Adipocyte (in vitro differentiated cells): Measurements from ENCODE around the gene PAX7.

Source experiments
- DNase-seq: peaks from one replicate; pipeline ENCODE4 v3.0.0-alpha.2; 2015; ENCODE audit warnings: low read depth
- H3K27me3 ChIP-seq: replicated peaks from 2 replicates; pipeline ENCODE4 v1.7.0; 2013; ENCODE audit warnings: mild to moderate bottlenecking, low read length, moderate library complexity; ENCODE audit not compliant: control insufficient read depth, insufficient read depth
- H3K36me3 ChIP-seq: 2 replicates; pipeline ENCODE4 v1.7.0; 2013; ENCODE audit warnings: low read length, mild to moderate bottlenecking, moderate library complexity; ENCODE audit not compliant: control insufficient read depth, insufficient read depth, severe bottlenecking
- H3K4me1 ChIP-seq: 2 replicates; pipeline ENCODE4 v1.7.0; 2013; ENCODE audit warnings: mild to moderate bottlenecking, low read length, moderate library complexity; ENCODE audit not compliant: control insufficient read depth, insufficient read depth
- H3K4me3 ChIP-seq: 2 replicates; pipeline ENCODE4 v1.7.0; 2013; ENCODE audit warnings: mild to moderate bottlenecking, low read length, moderate library complexity
- H3K9ac ChIP-seq: 2 replicates; pipeline ENCODE4 v1.7.0; 2013; ENCODE audit warnings: mild to moderate bottlenecking, low read length, moderate library complexity
- H3K9me3 ChIP-seq: 2 replicates; pipeline ENCODE4 v1.7.0; 2013; ENCODE audit warnings: mild to moderate bottlenecking, low read length, moderate library complexity; ENCODE audit not compliant: control insufficient read depth

PAX7 gene

GRCh38 chr1:18654599-18654998, 24.0 kb downstream of the PAX7 start:
- Histone ChIP-seq H3K27me3 (peaks cover 62% of the 10 kb centered on the region), H3K4me1 (no peaks in the 10 kb centered on the region), H3K9me3 (no peaks in the 10 kb centered on the region), H3K9ac (no peak overlapping the region), H3K36me3 (no peaks in the 10 kb centered on the region), H3K4me3 (no peak overlapping the region)
- no peak for DNase-seq

- no peak for DNase-seq
- Histone ChIP-seq H3K4me1 (no peaks in the 10 kb centered on the region), H3K27me3 (peaks cover 61% of the 10 kb centered on the region), H3K9me3 (no peaks in the 10 kb centered on the region), H3K4me3 (no peak overlapping the region), H3K36me3 (no peaks in the 10 kb centered on the region), H3K9ac (no peak overlapping the region)
These were observed 27.0 kb downstream of the PAX7 start for GRCh38 chr1:18657506-18658201.

- no peak overlapping the region for H3K9ac ChIP-seq
- H3K9me3 ChIP-seq, result no peaks in the 10 kb centered on the region
- no peaks in the 10 kb centered on the region for H3K36me3 ChIP-seq
- no peak for DNase-seq
- peaks cover 57% of the 10 kb centered on the region for H3K27me3 ChIP-seq
- no peaks in the 10 kb centered on the region for H3K4me1 ChIP-seq
- no peak overlapping the region for H3K4me3 ChIP-seq
These were observed 28.2 kb downstream of the PAX7 start for GRCh38 chr1:18658831-18659230.

GRCh38 chr1:18661404-18662285, 31.0 kb downstream of the PAX7 start:
- Histone ChIP-seq H3K4me1 (no peaks in the 10 kb centered on the region), H3K9ac (no peak overlapping the region), H3K9me3 (no peaks in the 10 kb centered on the region), H3K36me3 (no peaks in the 10 kb centered on the region), H3K4me3 (no peak overlapping the region), H3K27me3 (peaks cover 51% of the 10 kb centered on the region)
- no peak for DNase-seq

- no peaks in the 10 kb centered on the region for H3K9me3 ChIP-seq
- H3K9ac ChIP-seq, result no peak overlapping the region
- peaks cover 53% of the 10 kb centered on the region for H3K27me3 ChIP-seq
- no peaks in the 10 kb centered on the region for H3K4me1 ChIP-seq
- H3K36me3 ChIP-seq, result no peaks in the 10 kb centered on the region
- H3K4me3 ChIP-seq, result no peak overlapping the region
- no peak for DNase-seq
These were observed 31.6 kb downstream of the PAX7 start for GRCh38 chr1:18662286-18662639.

GRCh38 chr1:18666317-18666920, 35.8 kb downstream of the PAX7 start:
- Histone ChIP-seq H3K4me3 (no peak overlapping the region), H3K36me3 (no peaks in the 10 kb centered on the region), H3K9me3 (no peaks in the 10 kb centered on the region), H3K27me3 (peaks cover 37% of the 10 kb centered on the region), H3K4me1 (no peaks in the 10 kb centered on the region), H3K9ac (no peak overlapping the region)
- no peak for DNase-seq

GRCh38 chr1:18667333-18667732, 36.7 kb downstream of the PAX7 start:
- Histone ChIP-seq H3K27me3 (peaks cover 37% of the 10 kb centered on the region), H3K9me3 (no peaks in the 10 kb centered on the region), H3K9ac (no peak overlapping the region), H3K4me1 (no peaks in the 10 kb centered on the region), H3K36me3 (no peaks in the 10 kb centered on the region), H3K4me3 (no peak overlapping the region)
- DNase-seq, result no peak

GRCh38 chr1:18668046-18668445, 37.4 kb downstream of the PAX7 start:
- Histone ChIP-seq H3K36me3 (no peaks in the 10 kb centered on the region), H3K4me3 (no peak overlapping the region), H3K9ac (no peak overlapping the region), H3K4me1 (no peaks in the 10 kb centered on the region), H3K27me3 (peaks cover 39% of the 10 kb centered on the region), H3K9me3 (no peaks in the 10 kb centered on the region)
- DNase-seq, result no peak

GRCh38 chr1:18668750-18669404, 38.2 kb downstream of the PAX7 start:
- H3K4me1 ChIP-seq, result no peaks in the 10 kb centered on the region
- peaks cover 38% of the 10 kb centered on the region for H3K27me3 ChIP-seq
- H3K9me3 ChIP-seq, result no peaks in the 10 kb centered on the region
- H3K36me3 ChIP-seq, result no peaks in the 10 kb centered on the region
- H3K4me3 ChIP-seq, result no peak overlapping the region
- H3K9ac ChIP-seq, result no peak overlapping the region
- peak; percentile 1 for DNase-seq

GRCh38 chr1:18670121-18670867, 39.6 kb downstream of the PAX7 start:
- no peaks in the 10 kb centered on the region for H3K36me3 ChIP-seq
- H3K9ac ChIP-seq, result no peak overlapping the region
- no peaks in the 10 kb centered on the region for H3K4me1 ChIP-seq
- DNase-seq, result no peak
- H3K27me3 ChIP-seq, result peaks cover 40% of the 10 kb centered on the region
- no peak overlapping the region for H3K4me3 ChIP-seq
- H3K9me3 ChIP-seq, result no peaks in the 10 kb centered on the region
